AG04449 (cell line): ENCODE measurements around the gene MANBA.
A peak's percentile ranks its signal among the peaks of the same experiment; 100 is the strongest.

Experiments used
- CTCF ChIA-PET: fragments of 350-600 bp; formaldehyde crosslinking; extraction: SDS; loops from one replicate; lab custom pipeline; 2021; ENCODE audit warnings: antibody characterized with exemption; lab: Yijun Ruan, JAX
- POLR2A ChIA-PET: fragments of 400-600, 350-600 bp; formaldehyde crosslinking; extraction: SDS; loops from one replicate; lab custom pipeline; 2020; ENCODE audit warnings: antibody characterized with exemption, inconsistent platforms; lab: Yijun Ruan, JAX
- DNase-seq: peaks from one replicate; pipeline ENCODE4 v3.0.0-alpha.2; 2010; ENCODE audit warnings: low read depth, low spot score
- H3K4me3 ChIP-seq: 2 replicates; pipeline ENCODE4 v1.5.1; 2011; ENCODE audit warnings: low read depth, mild to moderate bottlenecking, control low read depth, low read length
- TF ChIP-seq, protein P1 (sequence below): IDR thresholded peaks from one replicate; pipeline ENCODE4 v1.5.1; 2011; ENCODE audit warnings: mild to moderate bottlenecking, moderate library complexity, low read length, control low read depth, inconsistent platforms; ENCODE audit not compliant: insufficient read depth; ENCODE audit errors: missing control alignments

The MANBA gene

DNA sequence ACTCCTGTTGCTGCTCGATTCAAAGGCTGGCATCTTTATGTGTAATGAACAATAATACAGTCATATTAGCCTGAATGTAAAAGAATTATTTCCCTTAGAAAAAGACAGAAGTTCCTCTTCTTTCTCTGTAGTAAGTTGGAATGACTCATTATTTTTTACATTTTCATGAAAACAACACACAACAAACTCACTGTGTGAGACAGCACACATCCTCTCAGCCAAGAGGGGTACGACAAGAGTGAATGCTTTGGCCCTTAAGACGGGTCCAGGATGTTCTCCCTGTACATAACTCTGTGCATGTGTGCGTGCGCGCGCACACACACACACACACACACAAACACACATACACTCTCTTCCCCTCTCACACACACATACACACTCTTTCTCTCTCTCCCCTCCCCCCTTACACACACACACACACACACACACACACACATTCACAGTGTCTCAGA lies 72.8 kb downstream of the MANBA start:
- no peak overlapping the region for H3K4me3 ChIP-seq
- no peak for DNase-seq
- ChIA-PET POLR2A (no interaction called here), CTCF (no interaction called here)
- TF ChIP-seq, protein P1, sequence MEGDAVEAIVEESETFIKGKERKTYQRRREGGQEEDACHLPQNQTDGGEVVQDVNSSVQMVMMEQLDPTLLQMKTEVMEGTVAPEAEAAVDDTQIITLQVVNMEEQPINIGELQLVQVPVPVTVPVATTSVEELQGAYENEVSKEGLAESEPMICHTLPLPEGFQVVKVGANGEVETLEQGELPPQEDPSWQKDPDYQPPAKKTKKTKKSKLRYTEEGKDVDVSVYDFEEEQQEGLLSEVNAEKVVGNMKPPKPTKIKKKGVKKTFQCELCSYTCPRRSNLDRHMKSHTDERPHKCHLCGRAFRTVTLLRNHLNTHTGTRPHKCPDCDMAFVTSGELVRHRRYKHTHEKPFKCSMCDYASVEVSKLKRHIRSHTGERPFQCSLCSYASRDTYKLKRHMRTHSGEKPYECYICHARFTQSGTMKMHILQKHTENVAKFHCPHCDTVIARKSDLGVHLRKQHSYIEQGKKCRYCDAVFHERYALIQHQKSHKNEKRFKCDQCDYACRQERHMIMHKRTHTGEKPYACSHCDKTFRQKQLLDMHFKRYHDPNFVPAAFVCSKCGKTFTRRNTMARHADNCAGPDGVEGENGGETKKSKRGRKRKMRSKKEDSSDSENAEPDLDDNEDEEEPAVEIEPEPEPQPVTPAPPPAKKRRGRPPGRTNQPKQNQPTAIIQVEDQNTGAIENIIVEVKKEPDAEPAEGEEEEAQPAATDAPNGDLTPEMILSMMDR = no peak

DNA sequence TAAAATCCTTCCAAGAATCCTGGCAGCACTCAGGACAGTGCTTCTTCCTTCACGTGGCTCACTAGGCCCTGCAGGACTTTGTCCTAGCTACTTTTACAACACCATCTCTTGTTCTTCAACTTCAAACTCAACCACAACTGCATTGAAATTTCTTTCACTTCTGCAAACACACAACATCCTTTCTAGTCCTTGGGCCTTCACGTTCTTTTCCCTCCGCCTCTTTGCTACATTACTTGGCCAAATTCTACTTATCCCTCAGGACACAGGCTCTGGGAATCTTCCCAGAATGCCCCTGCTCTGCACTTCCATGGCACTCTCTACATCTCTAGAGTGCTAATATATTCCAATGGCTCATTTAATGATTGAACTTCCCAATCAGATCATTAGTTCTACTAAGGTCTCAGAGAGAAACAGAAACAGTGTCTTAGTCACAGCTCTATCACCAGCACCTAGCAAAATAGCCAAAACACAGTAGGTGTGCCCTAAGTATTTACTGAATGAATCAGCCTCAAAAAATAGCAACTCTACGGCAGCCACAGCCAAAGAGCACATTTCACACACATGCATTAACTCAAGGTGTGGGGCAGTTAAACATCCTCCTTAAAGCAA lies 73.3 kb downstream of the MANBA start:
- TF ChIP-seq, protein P1 = no peak
- no peak overlapping the region for H3K4me3 ChIP-seq
- POLR2A ChIA-PET = no interaction called here
- CTCF ChIA-PET = no interaction called here
- DNase-seq = no peak

DNA sequence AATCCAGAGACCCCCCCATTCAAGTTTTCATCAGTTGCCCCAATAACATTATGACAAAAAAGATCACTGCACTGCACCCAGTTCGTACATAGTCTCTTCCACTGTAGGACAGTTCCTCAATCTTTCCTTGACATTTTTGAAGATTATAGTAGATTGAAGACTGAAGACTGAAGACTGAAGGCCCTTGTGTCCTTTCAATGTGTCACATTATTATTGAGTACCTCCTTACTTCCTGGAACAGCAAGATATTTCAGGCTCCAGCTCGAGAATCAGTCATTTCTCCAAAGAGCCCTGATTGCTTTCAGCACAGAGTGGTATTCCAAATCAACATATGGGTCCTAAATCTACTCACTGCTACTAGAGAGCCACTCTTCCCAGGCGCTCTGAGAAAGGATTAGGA lies 75.0 kb downstream of the MANBA start:
- no peak for DNase-seq
- POLR2A ChIA-PET = no interaction called here
- CTCF ChIA-PET = no interaction called here
- no peak overlapping the region for H3K4me3 ChIP-seq
- TF ChIP-seq, protein P1 = no peak

DNA sequence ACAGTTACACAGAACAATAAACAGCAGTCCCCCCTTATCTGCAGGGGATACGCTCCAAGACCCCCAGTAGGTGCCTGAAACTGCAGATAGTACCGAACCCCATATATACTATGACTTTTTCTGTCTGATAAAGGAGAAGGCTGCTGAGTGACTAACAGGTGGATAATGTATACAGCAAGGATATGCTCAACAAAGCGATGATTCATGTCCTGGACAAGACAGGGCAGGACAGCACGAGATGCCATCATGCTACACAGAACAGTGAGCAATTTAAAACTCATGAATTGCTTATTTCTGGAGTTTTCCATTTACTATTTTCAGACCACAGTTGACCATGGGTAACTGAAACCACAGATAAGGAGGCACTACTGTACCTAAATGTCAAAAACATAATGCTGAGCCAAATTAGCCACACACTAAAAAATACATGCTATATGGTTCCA lies 76.1 kb downstream of the MANBA start:
- CTCF ChIA-PET = no interaction called here

DNA sequence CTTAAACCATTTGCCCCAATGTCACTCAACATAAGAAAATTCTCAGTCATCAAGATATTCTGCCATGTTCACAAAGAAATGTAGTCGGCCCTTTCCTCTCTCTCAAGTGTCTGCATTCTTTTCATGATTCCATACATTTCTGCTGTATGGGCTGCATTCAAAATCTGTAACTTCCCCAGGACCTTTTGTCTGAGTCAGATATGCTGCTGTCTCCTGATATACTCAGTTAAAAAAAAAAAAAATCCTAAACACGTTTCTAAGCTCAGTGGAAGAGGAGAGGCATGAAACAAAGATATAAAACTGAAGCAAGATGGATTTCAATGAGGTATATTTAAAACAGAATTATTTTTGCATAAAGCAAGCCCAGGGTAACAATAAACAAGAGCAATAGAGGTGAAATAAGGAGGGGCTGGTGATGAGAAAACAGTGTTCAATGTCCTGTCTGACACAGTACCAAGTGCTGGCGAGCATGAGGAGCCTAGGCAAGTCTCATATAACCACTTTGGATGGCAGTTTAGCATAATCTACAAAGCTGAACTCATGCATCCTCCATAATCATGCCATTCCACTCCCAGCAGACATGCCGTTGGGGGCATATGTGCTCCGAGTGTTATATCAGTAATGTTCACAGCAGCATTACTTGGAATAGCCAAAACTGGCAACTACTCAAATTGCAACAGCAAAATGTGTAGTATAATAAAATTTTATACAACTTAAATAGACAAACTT lies 76.7 kb downstream of the MANBA start:
- ChIA-PET POLR2A (no interaction called here), CTCF (no interaction called here)
- DNase-seq = no peak
- H3K4me3 ChIP-seq = no peak overlapping the region
- TF ChIP-seq, protein P1 = no peak

More for the DNA sequence above, 76.1 kb downstream of the MANBA start:
- H3K4me3 ChIP-seq = no peak overlapping the region
- TF ChIP-seq, protein P1 = no peak
- DNase-seq = peak; percentile 46
- POLR2A ChIA-PET = no interaction called here

DNA sequence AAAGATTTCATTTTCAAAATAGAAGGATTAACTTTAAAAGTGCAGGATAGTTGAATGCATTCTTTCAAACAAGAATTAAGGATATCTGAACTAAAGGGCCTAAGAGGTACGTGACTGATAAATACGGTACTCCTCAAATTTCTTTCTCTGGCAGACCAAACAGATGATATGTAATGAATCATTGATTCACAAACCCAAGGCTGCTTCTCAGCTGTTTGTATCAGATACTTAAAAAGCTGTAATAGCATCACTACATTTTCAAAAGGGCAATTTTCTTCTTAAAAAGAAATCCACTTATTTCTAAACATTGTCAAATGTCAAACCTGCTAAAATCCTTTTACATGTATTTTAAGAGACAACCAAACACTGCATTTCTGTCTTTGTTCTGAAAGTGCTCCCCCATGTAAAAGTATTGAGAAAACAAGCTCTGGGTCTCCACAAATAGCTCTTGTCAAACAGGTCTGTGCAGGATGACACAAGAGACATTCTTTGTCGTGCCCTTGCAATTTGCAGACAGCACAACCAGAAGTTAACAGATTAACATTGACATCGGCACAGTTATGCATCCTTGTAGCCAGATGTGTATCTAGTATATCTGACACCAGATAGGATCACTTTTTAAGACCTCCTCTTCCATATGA lies 82.0 kb downstream of the MANBA start:
- no peak overlapping the region for H3K4me3 ChIP-seq
- POLR2A ChIA-PET = no interaction called here
- DNase-seq = no peak
- CTCF ChIA-PET = interaction anchor here (0.6 kb wide), 1 partner anchor 11 kb away, joined by 3 read pairs; no protein-coding TSS in a partner anchor
- TF ChIP-seq, protein P1 = no peak
